ENCODE results near the gene NFATC1.

- TF ChIP-seq ZFX (IDR thresholded peaks at IDR 0.05) (no peak), CTCF (conservative IDR thresholded peaks at IDR 0.05) (no peak)
These were observed 142.0 kb downstream of the NFATC1 start for GRCh38 chr18:79537758-79538157.

Data from C4-2B (cell line).